K562 (cell line): ENCODE measurements around the gene DCLK3. TPM values are rescaled to one million over a fixed set of nuclear protein-coding genes. Genes with fewer than 3 reads are reported as not detected.

Experiments
- ATAC-seq: fragments of 200-7000 bp; cut with Tn5 transposase; 3 replicates; pipeline ENCODE4 v1.9.1; 2020; ENCODE audit warnings: moderate library complexity
- BruUV-seq: library from RNA; stranded (reverse); fragments of 400-500 nt; replicated peaks from 2 replicates; lab custom pipeline; 2021; lab: Mats Ljungman, UMichigan
- CTCF ChIA-PET: fragments of 300-600 bp; formaldehyde crosslinking; extraction: SDS; loops from one replicate; lab custom pipeline; 2021; ENCODE audit warnings: low intra/inter-chr PET ratio; lab: Yijun Ruan, JAX
- POLR2A ChIA-PET: fragments of 300-600, 350-650 bp; sonication (Branson Sonifier 250); formaldehyde crosslinking; extraction: SDS; loops from one replicate; lab custom pipeline; 2021; ENCODE audit warnings: antibody characterized with exemption, inconsistent platforms; lab: Yijun Ruan, JAX
- DNase-seq, 4 experiments: peaks; one replicate each; pipeline versions ENCODE4 v3.0.0 to v3.0.0-alpha.2; 2011 to 2018; ENCODE audit warnings: low spot score in 3 of 4, mixed read lengths in 3 of 4; ENCODE audit errors: extremely low read depth in 1 of 4
- FAIRE-seq: peaks from 2 replicates; lab custom pipeline; 2011; peaks lifted over from hg19 to GRCh38; lab: Jason Lieb, UNC
- H2AFZ ChIP-seq: 2 replicates; pipeline ENCODE4 v1.6.0; 2011; ENCODE audit warnings: low read depth, low read length, control low read depth, inconsistent platforms
- H3K27ac ChIP-seq: fragments of 200-600 bp; 3 replicates; pipeline ENCODE4 v1.8.0; 2011; ENCODE audit warnings: low read depth, mild to moderate bottlenecking, control low read depth, inconsistent platforms, low read length, moderate library complexity, mixed read lengths; ENCODE audit errors: extremely low read depth
- H3K27me3 ChIP-seq, 2 experiments: fragments of 300-600 bp in 1 of 2; 2 replicates in 1 of 2; 3 replicates in 1 of 2; pipeline versions ENCODE4 v1.6.0 to v1.8.0; 2011; ENCODE audit warnings: inconsistent platforms in 2 of 2, low read length in 2 of 2, mild to moderate bottlenecking in 1 of 2, mixed read lengths in 1 of 2, moderate library complexity in 1 of 2; ENCODE audit not compliant: control insufficient read depth in 2 of 2, insufficient read depth in 2 of 2
- H3K36me3 ChIP-seq: fragments of 300-600 bp; 3 replicates; pipeline ENCODE4 v1.8.0; 2011; ENCODE audit warnings: mild to moderate bottlenecking, low read length, inconsistent platforms; ENCODE audit not compliant: control insufficient read depth, insufficient read depth
- H3K4me1 ChIP-seq, 2 experiments: fragments of 200-600 bp in 1 of 2; replicated peaks in 1 of 2; 2 replicates in 1 of 2; 3 replicates in 1 of 2; pipeline versions ENCODE4 v1.5.1 to v1.8.0; 2011; ENCODE audit warnings: inconsistent platforms in 2 of 2, low read length in 2 of 2, mild to moderate bottlenecking in 1 of 2, mixed read lengths in 1 of 2, moderate library complexity in 1 of 2; ENCODE audit not compliant: control insufficient read depth in 2 of 2, insufficient read depth in 2 of 2
- H3K4me2 ChIP-seq: 2 replicates; pipeline ENCODE4 v1.6.1; 2011; ENCODE audit warnings: low read length, control low read depth, inconsistent platforms, mixed read lengths; ENCODE audit not compliant: insufficient read depth
- H3K4me3 ChIP-seq: fragments of 200-600 bp; sonication (generic), shearing (Covaris generic); 2 replicates; pipeline ENCODE4 v1.5.1; 2016; ENCODE audit warnings: control low read depth, inconsistent platforms
- H3K79me2 ChIP-seq: fragments of 200-600 bp; 3 replicates; pipeline ENCODE4 v1.8.0; 2011; ENCODE audit warnings: low read length, inconsistent platforms; ENCODE audit not compliant: control insufficient read depth, insufficient read depth
- H3K9ac ChIP-seq, 2 experiments: 2 replicates each; pipeline versions ENCODE4 v1.6.0 to v1.6.1; 2011; ENCODE audit warnings: low read depth in 2 of 2, low read length in 2 of 2, control low read depth in 1 of 2, inconsistent platforms in 1 of 2, mild to moderate bottlenecking in 1 of 2, mixed read lengths in 1 of 2; ENCODE audit not compliant: insufficient read depth in 1 of 2
- H3K9me1 ChIP-seq: one replicate; pipeline ENCODE4 v1.6.0; 2011; ENCODE audit warnings: inconsistent platforms, mild to moderate bottlenecking, low read length, moderate library complexity; ENCODE audit not compliant: control insufficient read depth, insufficient read depth
- H3K9me3 ChIP-seq: replicated peaks from 2 replicates; pipeline ENCODE4 v1.5.1; 2011; ENCODE audit warnings: low read depth, low read length, inconsistent platforms; ENCODE audit not compliant: control insufficient read depth, insufficient read depth
- H4K20me1 ChIP-seq: replicated peaks from 2 replicates; pipeline ENCODE4 v1.6.1; 2011; ENCODE audit warnings: low read length, inconsistent platforms, mixed read lengths; ENCODE audit not compliant: control insufficient read depth, insufficient read depth
- EGR1 ChIP-seq: fragments of 450-650 bp; conservative IDR thresholded peaks from 2 replicates; pipeline ENCODE4 v1.6.1; 2017; ENCODE audit warnings: mild to moderate bottlenecking
- ELF1 ChIP-seq: fragments of 200-800 bp; sonication (Bioruptor generic); IDR thresholded peaks from 2 replicates; pipeline ENCODE4 v1.6.1; 2016; ENCODE audit warnings: missing genetic modification characterization, missing compliant biosample characterization
- EP300 ChIP-seq: IDR thresholded peaks from 2 replicates; pipeline ENCODE4 v1.6.1; 2012; ENCODE audit warnings: low read length, improper control_type of control experiment
- MEIS2 ChIP-seq: fragments of 450-650 bp; IDR thresholded peaks from 2 replicates; pipeline ENCODE4 v1.6.1; 2014; ENCODE audit warnings: mild to moderate bottlenecking; ENCODE audit not compliant: partially characterized antibody
- RBBP5 ChIP-seq: fragments of 200-600 bp; sonication (generic); IDR thresholded peaks from 2 replicates; pipeline ENCODE4 v1.6.1; 2012; ENCODE audit warnings: borderline replicate concordance, mild to moderate bottlenecking, low read length, control low read depth, inconsistent platforms; ENCODE audit not compliant: insufficient read depth, poor library complexity, severe bottlenecking
- SRSF1 ChIP-seq: fragments of 200-400 bp; formaldehyde crosslinking; IDR thresholded peaks from 2 replicates; pipeline ENCODE4 v1.6.1; 2017; ENCODE audit warnings: mild to moderate bottlenecking, low read depth, low read length, moderate library complexity
- ZBED1 ChIP-seq: IDR thresholded peaks from 2 replicates; pipeline ENCODE4 v1.6.1; 2014
- ZNF143 ChIP-seq: sonication (generic); formaldehyde crosslinking; IDR thresholded peaks from 2 replicates; pipeline ENCODE4 v1.9.0; 2022; ENCODE audit warnings: mild to moderate bottlenecking, missing genetic modification reagents
- ZNF311 ChIP-seq: fragments of 250-450 bp; sonication (Bioruptor Pico); IDR thresholded peaks from 2 replicates; pipeline ENCODE4 v1.4.0; 2020; ENCODE audit warnings: mild to moderate bottlenecking, moderate library complexity
- ZNF445 ChIP-seq: fragments of 250-450 bp; sonication (Bioruptor Pico); IDR thresholded peaks from 2 replicates; pipeline ENCODE4 v1.4.0; 2020; ENCODE audit warnings: low read depth, mild to moderate bottlenecking, moderate library complexity
- WGBS: fragments of 100-300 bp; shearing (Covaris generic); methylation state at CpG from one replicate; pipeline ENCODE4 v1.1.6; 2016; ENCODE audit warnings: low coverage, mixed read lengths; ENCODE audit not compliant: insufficient coverage; ENCODE audit errors: missing lambda C conversion rate; 5-methylcytosine and 5-hydroxymethylcytosine counted together
- in situ Hi-C: fragments of 300-500 bp; cut with MboI; formaldehyde crosslinking; loops from 4 replicates; pipeline ENCODE4 v1.15.0; 2018; ENCODE audit warnings: inconsistent platforms, mixed read lengths
- intact Hi-C: fragments of 100-400 bp; cut with micrococcal nuclease; formaldehyde crosslinking; loops from 2 replicates; pipeline ENCODE4 v1.14.2; 2022
- polyA plus RNA-seq, 8 experiments: library from polyadenylated mRNA; depleted of rRNA in 4 of 8; stranded (reverse) in 5 of 8; unstranded in 3 of 8; fragments of >200 nt; fragmentation: Nextera tagmentation in 2 of 8; fragmentation: Illumina TruSeq in 1 of 8; extraction: Ambion mirVana in 2 of 8; extraction: Trizol in 1 of 8; gene quantifications; 2 replicates each; pipeline versions ENCODE4 v1.2.1 to v1.2.3, GENCODE V29; 2011 to 2014; ENCODE audit warnings: inconsistent platforms in 1 of 8, missing spikeins in 1 of 8
- total RNA-seq, 7 experiments: library from RNA; depleted of rRNA in 6 of 7; stranded (reverse); fragments of >200 nt in 6 of 7; fragmentation: Illumina TruSeq in 2 of 7; extraction: Trizol in 2 of 7; gene quantifications; 2 replicates each; pipeline versions ENCODE4 v1.2.1 to v1.2.3, GENCODE V29; 2011 to 2021; ENCODE audit warnings: low replicate concordance in 1 of 7
- TF ChIP-seq, protein P1 (sequence below): fragments of 250-450 bp; sonication (Bioruptor Pico); IDR thresholded peaks from 2 replicates; pipeline ENCODE4 v1.8.0; 2021; ENCODE audit warnings: moderate library complexity, mild to moderate bottlenecking, inconsistent platforms
- TF ChIP-seq, protein P2 (sequence below): sonication (generic); IDR thresholded peaks from 2 replicates; pipeline ENCODE4 v1.6.1; 2016
- TF ChIP-seq, protein P3 (sequence below): sonication (generic); formaldehyde crosslinking; IDR thresholded peaks from 2 replicates; pipeline ENCODE4 v1.9.0; 2022; ENCODE audit warnings: mild to moderate bottlenecking, missing genetic modification reagents
- TF ChIP-seq, protein P4 (sequence below): fragments of 450-650 bp; formaldehyde crosslinking; IDR thresholded peaks from 2 replicates; pipeline ENCODE4 v1.4.0; 2022; ENCODE audit warnings: missing genetic modification characterization
- TF ChIP-seq, protein P5 (sequence below): fragments of 200-800 bp; sonication (Bioruptor generic); IDR thresholded peaks from 2 replicates; pipeline ENCODE4 v1.6.1; 2016; ENCODE audit warnings: missing genetic modification characterization, missing compliant biosample characterization

Gene DCLK3
- total and polyA plus RNA-seq, 9 of the 15 experiments (the other 6 are each of a cell fraction or from before 2014, with no cell fraction given): not detected

DNA sequence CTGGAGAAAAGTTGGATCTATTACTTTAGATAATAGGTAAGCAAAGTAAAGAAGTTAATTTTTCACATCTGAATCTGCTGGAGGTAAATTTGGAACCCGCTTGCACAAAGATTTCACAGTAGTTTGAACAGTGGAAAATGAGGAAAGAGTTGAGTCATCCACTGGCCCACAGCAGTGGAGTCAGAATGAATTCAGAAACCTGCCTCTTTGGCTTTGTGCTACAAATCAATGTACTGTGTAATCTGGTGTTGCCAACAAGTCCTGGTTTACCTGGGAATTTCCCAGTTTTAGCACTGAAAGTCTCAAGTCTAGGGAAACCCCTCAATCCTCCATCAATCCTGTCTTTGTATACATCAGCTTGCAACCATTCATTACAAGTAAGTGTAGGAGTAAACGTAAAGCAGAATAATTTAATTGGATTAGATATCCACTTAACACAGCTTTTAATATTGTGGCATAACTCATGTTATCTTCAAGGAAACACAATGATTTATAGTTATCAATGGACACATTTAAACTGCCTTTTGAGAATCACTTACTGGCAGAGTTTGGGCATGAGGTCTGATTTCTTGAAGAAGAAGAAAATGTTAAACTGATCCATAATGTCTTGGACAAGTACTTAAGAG is 100.6 kb downstream of the DCLK3 start:
- H3K79me2 ChIP-seq: no peaks in the 10 kb centered on the region
- no peak overlapping the region for H3K9ac ChIP-seq
- no peak overlapping the region for H3K4me3 ChIP-seq
- POLR2A ChIA-PET: no interaction called here
- H3K27me3 ChIP-seq: no peaks in the 10 kb centered on the region
- BruUV-seq: no TSS peak
- H3K27ac ChIP-seq: no peak overlapping the region
- ATAC-seq (no peak), FAIRE-seq (no peak), DNase-seq (no peak)
- 0% methylated on average over 2 of the region's 2 CpGs for WGBS
- H3K4me2 ChIP-seq: no peak overlapping the region
- no peaks in the 10 kb centered on the region for H3K9me3 ChIP-seq
- no peaks in the 10 kb centered on the region for H3K36me3 ChIP-seq
- no peaks in the 10 kb centered on the region for H4K20me1 ChIP-seq
- intact Hi-C loops (no loop called here), in situ Hi-C loops (no loop called here)
- CTCF ChIA-PET: no interaction called here
- no peaks in the 10 kb centered on the region for H3K9me1 ChIP-seq
- no peak overlapping the region for H2AFZ ChIP-seq
- TF ChIP-seq ZNF445 (CRISPR knock-in tag) (no peak), ZBED1 (no peak), ZNF143 (CRISPR knock-in tag) (no peak), RBBP5 (no peak), SRSF1 (no peak), EP300 (no peak), EGR1 (no peak), MEIS2 (no peak), ZNF311 (no peak), ELF1 (tag) (no peak)
- TF ChIP-seq, protein P1, sequence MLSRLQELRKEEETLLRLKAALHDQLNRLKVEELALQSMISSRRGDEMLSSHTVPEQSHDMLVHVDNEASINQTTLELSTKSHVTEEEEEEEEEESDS: no peak
- TF ChIP-seq, protein P2, sequence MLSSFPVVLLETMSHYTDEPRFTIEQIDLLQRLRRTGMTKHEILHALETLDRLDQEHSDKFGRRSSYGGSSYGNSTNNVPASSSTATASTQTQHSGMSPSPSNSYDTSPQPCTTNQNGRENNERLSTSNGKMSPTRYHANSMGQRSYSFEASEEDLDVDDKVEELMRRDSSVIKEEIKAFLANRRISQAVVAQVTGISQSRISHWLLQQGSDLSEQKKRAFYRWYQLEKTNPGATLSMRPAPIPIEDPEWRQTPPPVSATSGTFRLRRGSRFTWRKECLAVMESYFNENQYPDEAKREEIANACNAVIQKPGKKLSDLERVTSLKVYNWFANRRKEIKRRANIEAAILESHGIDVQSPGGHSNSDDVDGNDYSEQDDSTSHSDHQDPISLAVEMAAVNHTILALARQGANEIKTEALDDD: no peak
- TF ChIP-seq, protein P3, sequence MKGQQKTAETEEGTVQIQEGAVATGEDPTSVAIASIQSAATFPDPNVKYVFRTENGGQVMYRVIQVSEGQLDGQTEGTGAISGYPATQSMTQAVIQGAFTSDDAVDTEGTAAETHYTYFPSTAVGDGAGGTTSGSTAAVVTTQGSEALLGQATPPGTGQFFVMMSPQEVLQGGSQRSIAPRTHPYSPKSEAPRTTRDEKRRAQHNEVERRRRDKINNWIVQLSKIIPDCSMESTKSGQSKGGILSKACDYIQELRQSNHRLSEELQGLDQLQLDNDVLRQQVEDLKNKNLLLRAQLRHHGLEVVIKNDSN: no peak
- TF ChIP-seq, protein P4, sequence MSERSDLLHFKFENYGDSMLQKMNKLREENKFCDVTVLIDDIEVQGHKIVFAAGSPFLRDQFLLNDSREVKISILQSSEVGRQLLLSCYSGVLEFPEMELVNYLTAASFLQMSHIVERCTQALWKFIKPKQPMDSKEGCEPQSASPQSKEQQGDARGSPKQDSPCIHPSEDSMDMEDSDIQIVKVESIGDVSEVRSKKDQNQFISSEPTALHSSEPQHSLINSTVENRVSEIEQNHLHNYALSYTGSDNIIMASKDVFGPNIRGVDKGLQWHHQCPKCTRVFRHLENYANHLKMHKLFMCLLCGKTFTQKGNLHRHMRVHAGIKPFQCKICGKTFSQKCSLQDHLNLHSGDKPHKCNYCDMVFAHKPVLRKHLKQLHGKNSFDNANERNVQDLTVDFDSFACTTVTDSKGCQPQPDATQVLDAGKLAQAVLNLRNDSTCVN: no peak
- TF ChIP-seq, protein P5, sequence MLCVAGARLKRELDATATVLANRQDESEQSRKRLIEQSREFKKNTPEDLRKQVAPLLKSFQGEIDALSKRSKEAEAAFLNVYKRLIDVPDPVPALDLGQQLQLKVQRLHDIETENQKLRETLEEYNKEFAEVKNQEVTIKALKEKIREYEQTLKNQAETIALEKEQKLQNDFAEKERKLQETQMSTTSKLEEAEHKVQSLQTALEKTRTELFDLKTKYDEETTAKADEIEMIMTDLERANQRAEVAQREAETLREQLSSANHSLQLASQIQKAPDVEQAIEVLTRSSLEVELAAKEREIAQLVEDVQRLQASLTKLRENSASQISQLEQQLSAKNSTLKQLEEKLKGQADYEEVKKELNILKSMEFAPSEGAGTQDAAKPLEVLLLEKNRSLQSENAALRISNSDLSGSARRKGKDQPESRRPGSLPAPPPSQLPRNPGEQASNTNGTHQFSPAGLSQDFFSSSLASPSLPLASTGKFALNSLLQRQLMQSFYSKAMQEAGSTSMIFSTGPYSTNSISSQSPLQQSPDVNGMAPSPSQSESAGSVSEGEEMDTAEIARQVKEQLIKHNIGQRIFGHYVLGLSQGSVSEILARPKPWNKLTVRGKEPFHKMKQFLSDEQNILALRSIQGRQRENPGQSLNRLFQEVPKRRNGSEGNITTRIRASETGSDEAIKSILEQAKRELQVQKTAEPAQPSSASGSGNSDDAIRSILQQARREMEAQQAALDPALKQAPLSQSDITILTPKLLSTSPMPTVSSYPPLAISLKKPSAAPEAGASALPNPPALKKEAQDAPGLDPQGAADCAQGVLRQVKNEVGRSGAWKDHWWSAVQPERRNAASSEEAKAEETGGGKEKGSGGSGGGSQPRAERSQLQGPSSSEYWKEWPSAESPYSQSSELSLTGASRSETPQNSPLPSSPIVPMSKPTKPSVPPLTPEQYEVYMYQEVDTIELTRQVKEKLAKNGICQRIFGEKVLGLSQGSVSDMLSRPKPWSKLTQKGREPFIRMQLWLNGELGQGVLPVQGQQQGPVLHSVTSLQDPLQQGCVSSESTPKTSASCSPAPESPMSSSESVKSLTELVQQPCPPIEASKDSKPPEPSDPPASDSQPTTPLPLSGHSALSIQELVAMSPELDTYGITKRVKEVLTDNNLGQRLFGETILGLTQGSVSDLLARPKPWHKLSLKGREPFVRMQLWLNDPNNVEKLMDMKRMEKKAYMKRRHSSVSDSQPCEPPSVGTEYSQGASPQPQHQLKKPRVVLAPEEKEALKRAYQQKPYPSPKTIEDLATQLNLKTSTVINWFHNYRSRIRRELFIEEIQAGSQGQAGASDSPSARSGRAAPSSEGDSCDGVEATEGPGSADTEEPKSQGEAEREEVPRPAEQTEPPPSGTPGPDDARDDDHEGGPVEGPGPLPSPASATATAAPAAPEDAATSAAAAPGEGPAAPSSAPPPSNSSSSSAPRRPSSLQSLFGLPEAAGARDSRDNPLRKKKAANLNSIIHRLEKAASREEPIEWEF: no peak
- H3K4me1 ChIP-seq: no peaks in the 10 kb centered on the region
